Stimulated activated naive CD8-positive, alpha-beta T cell treated with anti-CD3 and anti-CD28 coated beads, Interleukin-15, Interleukin-2, amounts not matched to agents 100 ng/mL and 50 ng/mL, for 24 hours (primary cell): ENCODE data around the gene UQCC5.

Experiments used
- H3K27ac Mint-ChIP-seq: one replicate; pipeline ENCODE4 v1.8.0; 2021; ENCODE audit warnings: mild to moderate bottlenecking, mixed read lengths
- H3K27me3 Mint-ChIP-seq: one replicate; pipeline ENCODE4 v1.8.0; 2021; ENCODE audit warnings: mixed read lengths
- H3K36me3 Mint-ChIP-seq: one replicate; pipeline ENCODE4 v1.8.0; 2021; ENCODE audit warnings: low read depth, mixed read lengths
- H3K4me1 Mint-ChIP-seq: one replicate; pipeline ENCODE4 v1.8.0; 2021; ENCODE audit warnings: low read depth, mixed read lengths
- H3K4me3 Mint-ChIP-seq: one replicate; pipeline ENCODE4 v1.8.0; 2021; ENCODE audit warnings: mild to moderate bottlenecking, mixed read lengths
- H3K9me3 Mint-ChIP-seq: one replicate; pipeline ENCODE4 v1.8.0; 2021; ENCODE audit warnings: mixed read lengths

UQCC5 gene

GRCh38 chr3:52515192-52515591 is 21.2 kb upstream of the UQCC5 start:
- no peak overlapping the region for H3K27ac Mint-ChIP-seq
- H3K36me3 Mint-ChIP-seq = no peaks in the 10 kb centered on the region
- H3K9me3 Mint-ChIP-seq = no peaks in the 10 kb centered on the region
- no peaks in the 10 kb centered on the region for H3K4me1 Mint-ChIP-seq
- H3K4me3 Mint-ChIP-seq = no peak overlapping the region
- H3K27me3 Mint-ChIP-seq = no peaks in the 10 kb centered on the region

- H3K9me3 Mint-ChIP-seq = no peaks in the 10 kb centered on the region
- no peaks in the 10 kb centered on the region for H3K27me3 Mint-ChIP-seq
- no peak overlapping the region for H3K27ac Mint-ChIP-seq
- H3K4me3 Mint-ChIP-seq = no peak overlapping the region
- H3K36me3 Mint-ChIP-seq = no peaks in the 10 kb centered on the region
- H3K4me1 Mint-ChIP-seq = no peaks in the 10 kb centered on the region
These were observed 19.8 kb upstream of the UQCC5 start for GRCh38 chr3:52516509-52517195.

- H3K36me3 Mint-ChIP-seq = no peaks in the 10 kb centered on the region
- H3K27ac Mint-ChIP-seq = no peak overlapping the region
- H3K4me3 Mint-ChIP-seq = no peak overlapping the region
- H3K9me3 Mint-ChIP-seq = no peaks in the 10 kb centered on the region
- no peaks in the 10 kb centered on the region for H3K4me1 Mint-ChIP-seq
- no peaks in the 10 kb centered on the region for H3K27me3 Mint-ChIP-seq
These were observed 18.3 kb upstream of the UQCC5 start for GRCh38 chr3:52517796-52518722.

- H3K27me3 Mint-ChIP-seq = no peaks in the 10 kb centered on the region
- H3K4me1 Mint-ChIP-seq = no peaks in the 10 kb centered on the region
- no peaks in the 10 kb centered on the region for H3K36me3 Mint-ChIP-seq
- H3K9me3 Mint-ChIP-seq = no peaks in the 10 kb centered on the region
- H3K27ac Mint-ChIP-seq = no peak overlapping the region
- no peak overlapping the region for H3K4me3 Mint-ChIP-seq
These were observed 17.5 kb upstream of the UQCC5 start for GRCh38 chr3:52518723-52519444.

DNA sequence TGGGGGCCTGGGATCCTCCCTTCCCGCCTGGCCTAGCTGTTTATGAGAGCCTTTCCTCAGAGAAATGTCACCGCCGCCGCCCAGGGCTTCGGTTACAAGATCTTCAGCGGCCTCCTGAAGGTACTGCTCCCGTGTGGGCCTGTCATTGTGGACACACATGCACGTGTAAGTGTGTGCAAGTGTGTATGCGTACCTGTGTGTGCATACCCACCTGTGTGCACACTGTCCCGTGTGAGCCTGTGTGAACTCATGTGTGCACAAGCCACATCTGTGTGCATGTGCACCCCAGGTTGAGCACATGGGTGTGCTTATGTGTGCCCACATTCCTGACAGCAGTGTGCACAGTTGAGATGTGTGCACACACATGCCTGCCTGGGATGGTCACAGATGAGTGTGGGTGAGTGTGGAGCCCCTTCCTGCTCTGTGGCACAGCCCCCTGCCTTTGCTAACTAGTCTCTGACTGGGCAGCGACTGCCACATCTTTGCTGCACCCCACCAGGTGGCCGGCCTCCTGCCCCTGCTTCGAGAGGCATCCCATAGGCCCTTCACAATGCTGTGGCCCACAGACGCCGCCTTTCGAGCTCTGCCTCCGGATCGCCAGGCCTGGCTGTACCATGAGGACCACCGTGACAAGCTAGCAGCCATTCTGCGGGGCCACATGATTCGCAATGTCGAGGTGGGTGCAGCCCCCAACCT is 16.8 kb upstream of the UQCC5 start:
- Mint-ChIP-seq H3K4me1 (no peaks in the 10 kb centered on the region), H3K4me3 (no peak overlapping the region), H3K27ac (no peak overlapping the region), H3K27me3 (no peaks in the 10 kb centered on the region), H3K9me3 (no peaks in the 10 kb centered on the region), H3K36me3 (peaks cover 7% of the 10 kb centered on the region)

DNA sequence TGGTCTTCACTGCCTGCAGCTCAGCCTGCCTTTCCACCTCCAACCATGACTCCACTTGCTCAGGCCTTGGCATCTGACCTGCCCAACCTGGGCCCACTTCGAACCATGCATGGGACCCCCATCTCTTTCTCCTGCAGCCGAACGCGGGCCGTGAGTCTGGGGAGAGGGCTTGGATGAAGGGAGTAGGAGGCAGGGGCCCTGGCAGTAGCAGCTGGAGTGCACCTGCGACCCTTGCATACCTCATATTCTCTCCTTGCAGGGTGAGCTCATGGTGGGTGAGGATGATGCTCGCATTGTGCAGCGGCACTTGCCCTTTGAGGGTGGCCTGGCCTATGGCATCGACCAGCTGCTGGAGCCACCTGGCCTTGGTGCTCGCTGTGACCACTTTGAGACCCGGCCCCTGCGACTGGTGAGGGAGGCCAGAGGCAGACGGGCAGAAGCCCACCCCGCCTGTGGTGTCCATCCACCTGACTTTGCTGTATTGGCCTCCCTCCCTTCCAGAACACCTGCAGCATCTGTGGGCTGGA is 16.2 kb upstream of the UQCC5 start:
- Mint-ChIP-seq H3K36me3 (peaks cover 10% of the 10 kb centered on the region), H3K27me3 (no peaks in the 10 kb centered on the region), H3K9me3 (no peaks in the 10 kb centered on the region), H3K4me1 (no peaks in the 10 kb centered on the region), H3K27ac (no peak overlapping the region), H3K4me3 (no peak overlapping the region)

DNA sequence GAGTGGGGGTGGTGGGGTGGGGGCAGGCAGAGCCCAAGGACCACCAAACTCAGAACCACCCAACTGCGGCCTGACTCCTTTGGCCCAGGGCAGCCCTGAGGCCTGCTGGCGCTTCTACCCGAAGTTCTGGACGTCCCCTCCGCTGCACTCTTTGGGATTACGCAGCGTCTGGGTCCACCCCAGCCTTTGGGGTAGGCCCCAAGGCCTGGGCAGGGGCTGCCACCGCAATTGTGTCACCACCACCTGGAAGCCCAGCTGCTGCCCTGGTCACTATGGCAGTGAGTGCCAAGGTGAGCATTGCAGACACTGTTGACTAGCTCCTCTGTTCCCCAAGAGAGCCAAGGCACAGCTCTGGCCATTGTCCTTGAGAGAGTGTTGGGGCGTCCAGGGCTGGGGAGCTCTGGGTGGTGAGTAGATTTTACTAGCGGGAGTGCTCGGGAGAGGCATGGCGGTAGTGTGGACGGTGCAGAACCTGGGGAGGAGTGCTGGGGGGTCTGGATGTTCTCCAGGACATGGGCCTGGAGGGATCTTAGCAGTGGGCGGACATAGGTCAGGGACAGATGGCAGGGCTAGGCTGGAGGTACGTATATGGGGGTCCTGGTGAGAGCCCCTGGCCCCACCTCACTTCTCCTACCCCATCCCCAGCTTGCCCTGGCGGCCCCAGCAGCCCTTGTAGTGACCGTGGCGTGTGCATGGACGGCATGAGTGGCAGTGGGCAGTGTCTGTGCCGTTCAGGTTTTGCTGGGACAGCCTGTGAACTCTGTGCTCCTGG is 15.5 kb upstream of the UQCC5 start:
- no peak overlapping the region for H3K4me3 Mint-ChIP-seq
- no peaks in the 10 kb centered on the region for H3K27me3 Mint-ChIP-seq
- H3K4me1 Mint-ChIP-seq = no peaks in the 10 kb centered on the region
- H3K36me3 Mint-ChIP-seq = peaks cover 17% of the 10 kb centered on the region
- no peaks in the 10 kb centered on the region for H3K9me3 Mint-ChIP-seq
- H3K27ac Mint-ChIP-seq = no peak overlapping the region

GRCh38 chr3:52521488-52521824 is 14.9 kb upstream of the UQCC5 start:
- no peaks in the 10 kb centered on the region for H3K4me1 Mint-ChIP-seq
- H3K9me3 Mint-ChIP-seq = no peaks in the 10 kb centered on the region
- no peaks in the 10 kb centered on the region for H3K27me3 Mint-ChIP-seq
- peaks cover 17% of the 10 kb centered on the region for H3K36me3 Mint-ChIP-seq
- H3K4me3 Mint-ChIP-seq = no peak overlapping the region
- H3K27ac Mint-ChIP-seq = no peak overlapping the region

DNA sequence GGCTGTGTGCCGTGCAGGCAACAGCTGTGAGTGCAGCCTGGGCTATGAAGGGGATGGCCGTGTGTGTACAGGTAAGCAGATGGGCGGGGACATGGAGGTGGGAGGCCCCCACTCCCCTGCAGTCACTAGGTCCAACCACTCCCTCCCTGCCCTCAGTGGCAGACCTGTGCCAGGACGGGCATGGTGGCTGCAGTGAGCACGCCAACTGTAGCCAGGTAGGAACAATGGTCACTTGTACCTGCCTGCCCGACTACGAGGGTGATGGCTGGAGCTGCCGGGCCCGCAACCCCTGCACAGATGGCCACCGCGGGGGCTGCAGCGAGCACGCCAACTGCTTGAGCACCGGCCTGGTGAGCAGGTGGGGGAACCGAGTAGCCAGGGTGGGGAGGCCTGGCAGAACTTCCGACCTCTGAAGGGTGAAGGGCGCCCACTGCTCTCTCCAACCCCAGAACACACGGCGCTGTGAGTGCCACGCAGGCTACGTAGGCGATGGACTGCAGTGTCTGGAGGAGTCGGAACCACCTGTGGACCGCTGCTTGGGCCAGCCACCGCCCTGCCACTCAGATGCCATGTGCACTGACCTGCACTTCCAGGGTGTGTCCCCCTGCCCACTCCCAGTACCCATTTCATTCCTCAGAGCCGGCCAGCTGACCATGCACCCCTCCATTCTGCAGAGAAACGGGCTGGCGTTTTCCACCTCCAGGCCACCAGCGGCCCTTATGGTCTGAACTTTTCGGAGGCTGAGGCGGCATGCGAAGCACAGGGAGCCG is 14.3 kb upstream of the UQCC5 start:
- no peak overlapping the region for H3K27ac Mint-ChIP-seq
- H3K36me3 Mint-ChIP-seq = peaks cover 17% of the 10 kb centered on the region
- no peaks in the 10 kb centered on the region for H3K9me3 Mint-ChIP-seq
- H3K27me3 Mint-ChIP-seq = no peaks in the 10 kb centered on the region
- no peak overlapping the region for H3K4me3 Mint-ChIP-seq
- no peaks in the 10 kb centered on the region for H3K4me1 Mint-ChIP-seq

DNA sequence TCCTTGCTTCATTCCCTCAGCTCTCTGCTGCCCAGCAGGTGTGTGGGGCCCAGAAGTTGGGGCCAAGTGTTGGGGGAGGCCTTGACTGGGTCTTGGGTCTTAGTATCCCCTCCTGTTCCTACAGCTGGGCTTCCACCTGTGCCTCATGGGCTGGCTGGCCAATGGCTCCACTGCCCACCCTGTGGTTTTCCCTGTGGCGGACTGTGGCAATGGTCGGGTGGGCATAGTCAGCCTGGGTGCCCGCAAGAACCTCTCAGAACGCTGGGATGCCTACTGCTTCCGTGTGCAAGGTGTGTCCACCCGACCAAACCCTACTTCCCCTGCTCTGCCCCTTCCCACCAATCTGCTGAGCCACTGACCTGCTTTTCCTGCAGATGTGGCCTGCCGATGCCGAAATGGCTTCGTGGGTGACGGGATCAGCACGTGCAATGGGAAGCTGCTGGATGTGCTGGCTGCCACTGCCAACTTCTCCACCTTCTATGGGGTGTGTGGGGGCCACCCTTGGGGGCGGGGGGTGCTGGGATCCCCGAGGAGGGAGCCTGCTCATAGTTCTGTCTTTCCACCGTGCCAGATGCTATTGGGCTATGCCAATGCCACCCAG is 13.7 kb upstream of the UQCC5 start:
- no peak overlapping the region for H3K27ac Mint-ChIP-seq

DNA sequence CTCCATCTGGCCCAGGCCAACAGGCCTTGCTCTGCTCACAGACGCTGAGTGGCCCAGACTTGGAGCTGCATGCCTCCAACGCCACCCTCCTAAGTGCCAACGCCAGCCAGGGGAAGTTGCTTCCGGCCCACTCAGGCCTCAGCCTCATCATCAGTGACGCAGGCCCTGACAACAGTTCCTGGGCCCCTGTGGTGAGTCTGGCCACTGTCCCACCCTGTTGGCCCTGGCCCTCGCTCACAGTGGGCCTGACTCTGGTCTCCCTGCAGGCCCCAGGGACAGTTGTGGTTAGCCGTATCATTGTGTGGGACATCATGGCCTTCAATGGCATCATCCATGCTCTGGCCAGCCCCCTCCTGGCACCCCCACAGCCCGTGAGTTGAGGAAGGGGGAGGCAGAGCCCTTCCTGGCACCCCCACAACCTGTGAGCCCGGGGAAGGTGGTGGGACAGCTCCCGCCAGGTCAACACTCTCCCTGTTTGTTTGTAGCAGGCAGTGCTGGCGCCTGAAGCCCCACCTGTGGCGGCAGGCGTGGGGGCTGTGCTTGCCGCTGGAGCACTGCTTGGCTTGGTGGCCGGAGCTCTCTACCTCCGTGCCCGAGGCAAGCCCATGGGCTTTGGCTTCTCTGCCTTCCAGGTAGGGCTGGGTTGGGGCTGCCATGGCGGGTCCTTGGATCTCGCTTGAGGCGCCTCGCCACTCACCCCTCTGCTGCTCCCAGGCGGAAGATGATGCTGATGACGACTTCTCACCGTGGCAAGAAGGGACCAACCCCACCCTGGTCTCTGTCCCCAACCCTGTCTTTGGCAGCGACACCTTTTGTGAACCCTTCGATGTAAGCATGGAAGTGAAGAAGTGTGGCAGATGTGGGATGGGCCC is 12.8 kb upstream of the UQCC5 start:
- Mint-ChIP-seq H3K9me3 (no peaks in the 10 kb centered on the region), H3K4me3 (no peak overlapping the region), H3K27ac (no peak overlapping the region), H3K36me3 (peaks cover 21% of the 10 kb centered on the region), H3K4me1 (no peaks in the 10 kb centered on the region), H3K27me3 (no peaks in the 10 kb centered on the region)

More for the DNA sequence above, 13.7 kb upstream of the UQCC5 start:
- H3K4me1 Mint-ChIP-seq = no peaks in the 10 kb centered on the region
- H3K9me3 Mint-ChIP-seq = no peaks in the 10 kb centered on the region
- H3K4me3 Mint-ChIP-seq = no peak overlapping the region
- no peaks in the 10 kb centered on the region for H3K27me3 Mint-ChIP-seq
- peaks cover 17% of the 10 kb centered on the region for H3K36me3 Mint-ChIP-seq

- Mint-ChIP-seq H3K27me3 (no peaks in the 10 kb centered on the region), H3K4me3 (no peak overlapping the region), H3K9me3 (no peaks in the 10 kb centered on the region), H3K4me1 (no peaks in the 10 kb centered on the region), H3K36me3 (peaks cover 24% of the 10 kb centered on the region), H3K27ac (no peak overlapping the region)
These were observed 12.1 kb upstream of the UQCC5 start for GRCh38 chr3:52524258-52524751.
